ENCODE data around the gene EXT2.

Gene EXT2

DNA sequence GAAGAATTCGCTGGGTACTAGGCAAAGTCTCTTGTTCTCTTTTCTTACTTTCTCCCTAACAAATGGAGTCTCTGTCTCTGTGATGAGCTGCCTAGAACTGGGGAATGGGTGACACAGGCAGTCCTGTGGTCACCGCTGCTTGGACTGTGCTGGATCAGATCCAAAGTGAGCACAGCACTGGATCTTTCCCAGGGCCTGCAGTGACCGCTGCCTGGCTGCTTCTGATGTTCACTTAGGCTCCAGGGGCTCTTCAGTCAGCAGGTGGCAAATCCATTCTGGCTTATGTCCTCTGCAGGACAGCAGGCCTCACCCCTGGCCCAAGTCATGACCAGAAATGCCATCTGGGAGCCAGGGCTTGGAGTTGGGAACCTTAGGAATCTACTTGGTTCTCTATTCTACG, 61.5 kb downstream of the EXT2 start:
- no peak for DNase-seq (ENCODE audit: low read depth)
- TF ChIP-seq, protein P1, sequence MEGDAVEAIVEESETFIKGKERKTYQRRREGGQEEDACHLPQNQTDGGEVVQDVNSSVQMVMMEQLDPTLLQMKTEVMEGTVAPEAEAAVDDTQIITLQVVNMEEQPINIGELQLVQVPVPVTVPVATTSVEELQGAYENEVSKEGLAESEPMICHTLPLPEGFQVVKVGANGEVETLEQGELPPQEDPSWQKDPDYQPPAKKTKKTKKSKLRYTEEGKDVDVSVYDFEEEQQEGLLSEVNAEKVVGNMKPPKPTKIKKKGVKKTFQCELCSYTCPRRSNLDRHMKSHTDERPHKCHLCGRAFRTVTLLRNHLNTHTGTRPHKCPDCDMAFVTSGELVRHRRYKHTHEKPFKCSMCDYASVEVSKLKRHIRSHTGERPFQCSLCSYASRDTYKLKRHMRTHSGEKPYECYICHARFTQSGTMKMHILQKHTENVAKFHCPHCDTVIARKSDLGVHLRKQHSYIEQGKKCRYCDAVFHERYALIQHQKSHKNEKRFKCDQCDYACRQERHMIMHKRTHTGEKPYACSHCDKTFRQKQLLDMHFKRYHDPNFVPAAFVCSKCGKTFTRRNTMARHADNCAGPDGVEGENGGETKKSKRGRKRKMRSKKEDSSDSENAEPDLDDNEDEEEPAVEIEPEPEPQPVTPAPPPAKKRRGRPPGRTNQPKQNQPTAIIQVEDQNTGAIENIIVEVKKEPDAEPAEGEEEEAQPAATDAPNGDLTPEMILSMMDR (IDR thresholded peaks at IDR 0.05; ENCODE audit: low read depth, low read length, missing control alignments): no peak

DNA sequence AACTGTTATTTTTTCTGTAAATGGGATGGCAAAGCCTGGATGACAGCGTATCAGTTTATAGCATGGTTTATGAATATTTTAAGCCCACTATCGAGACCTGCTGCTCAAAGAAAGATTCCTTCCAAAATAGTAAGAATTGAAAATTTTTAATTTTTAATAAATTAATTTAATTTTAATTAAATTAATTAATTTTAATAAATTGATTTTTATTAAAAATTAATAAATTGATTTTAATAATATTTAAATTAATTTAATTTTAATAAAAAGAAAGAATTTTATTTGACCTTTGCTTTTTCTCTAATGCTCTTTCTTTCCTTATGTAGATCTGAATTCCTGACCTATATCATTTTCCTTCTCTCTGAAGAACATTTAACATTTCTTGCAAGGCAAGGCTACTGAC, 62.9 kb downstream of the EXT2 start:
- no peak overlapping the region for H3K4me3 ChIP-seq (ENCODE audit: low read depth, low read length)
- DNase-seq (ENCODE audit: low read depth): no peak
- TF ChIP-seq, protein P1 (IDR thresholded peaks at IDR 0.05; ENCODE audit: low read depth, low read length, missing control alignments): no peak

More for the DNA sequence above, 61.5 kb downstream of the EXT2 start:
- H3K4me3 ChIP-seq (ENCODE audit: low read depth, low read length): no peak overlapping the region

DNA sequence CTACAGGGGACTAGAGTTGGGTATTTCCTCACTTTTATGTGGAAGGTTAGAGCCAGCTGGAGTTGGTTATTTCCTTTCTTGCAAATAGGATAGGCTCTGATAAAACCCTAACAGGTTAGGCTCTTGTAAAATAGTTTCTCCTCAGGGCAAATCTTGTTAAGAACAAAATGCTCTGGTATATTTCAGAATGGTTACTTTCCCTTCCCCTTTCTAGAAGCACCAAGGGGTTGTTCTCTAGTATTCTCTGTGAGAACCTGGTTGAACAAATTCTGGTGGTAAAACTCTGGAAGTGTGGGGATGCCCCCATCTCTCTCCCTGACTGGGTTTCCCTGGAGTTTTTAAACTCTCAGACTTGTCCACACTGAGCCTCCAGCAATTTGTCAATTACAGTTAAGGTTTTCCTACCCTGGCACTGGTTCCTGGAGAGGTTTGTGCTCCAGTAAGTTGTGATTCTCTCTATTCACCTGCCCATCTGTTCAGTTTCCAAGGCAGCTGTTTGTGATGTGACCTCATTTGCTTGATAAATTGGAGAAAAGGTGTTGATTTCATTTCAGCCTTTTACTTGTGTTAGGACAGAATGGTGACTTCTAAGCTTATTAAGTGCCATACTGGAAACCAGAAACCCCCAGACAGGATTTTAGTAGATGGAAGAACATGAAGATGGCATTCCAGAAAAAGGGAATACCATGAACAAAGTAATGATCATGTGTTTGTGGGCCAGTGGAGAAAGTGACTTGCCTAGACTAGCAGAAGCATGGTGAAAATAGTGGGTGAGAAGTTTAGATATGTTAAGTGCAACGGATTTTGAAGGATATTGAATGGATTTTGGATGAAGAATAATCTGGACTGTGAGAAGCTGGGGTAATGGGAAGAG, 64.6 kb downstream of the EXT2 start:
- TF ChIP-seq, protein P1 (IDR thresholded peaks at IDR 0.05; ENCODE audit: low read depth, low read length, missing control alignments): no peak
- no peak for DNase-seq (ENCODE audit: low read depth)
- H3K4me3 ChIP-seq (ENCODE audit: low read depth, low read length): no peak overlapping the region

DNA sequence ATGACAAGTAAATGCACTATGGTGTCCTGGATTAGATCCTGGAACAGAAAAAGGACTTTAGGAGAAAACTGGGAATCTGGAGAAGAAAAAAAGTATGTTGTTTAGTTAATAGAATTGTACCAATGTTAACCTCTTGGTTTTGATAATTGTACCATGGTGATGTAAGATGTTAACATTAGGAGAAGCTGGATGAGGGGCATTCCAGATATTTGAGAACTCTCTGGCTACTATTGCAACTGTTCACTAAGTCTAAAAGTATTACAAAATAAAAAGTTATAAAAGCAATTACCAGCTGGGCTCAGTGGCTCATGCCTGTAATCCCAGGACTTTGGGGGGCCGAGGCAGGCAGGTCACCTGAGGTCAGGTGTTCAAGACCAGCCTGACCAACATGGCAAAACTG, 66.5 kb downstream of the EXT2 start:
- no peak overlapping the region for H3K4me3 ChIP-seq (ENCODE audit: low read depth, low read length)
- TF ChIP-seq, protein P1 (IDR thresholded peaks at IDR 0.05; ENCODE audit: low read depth, low read length, missing control alignments): no peak

DNA sequence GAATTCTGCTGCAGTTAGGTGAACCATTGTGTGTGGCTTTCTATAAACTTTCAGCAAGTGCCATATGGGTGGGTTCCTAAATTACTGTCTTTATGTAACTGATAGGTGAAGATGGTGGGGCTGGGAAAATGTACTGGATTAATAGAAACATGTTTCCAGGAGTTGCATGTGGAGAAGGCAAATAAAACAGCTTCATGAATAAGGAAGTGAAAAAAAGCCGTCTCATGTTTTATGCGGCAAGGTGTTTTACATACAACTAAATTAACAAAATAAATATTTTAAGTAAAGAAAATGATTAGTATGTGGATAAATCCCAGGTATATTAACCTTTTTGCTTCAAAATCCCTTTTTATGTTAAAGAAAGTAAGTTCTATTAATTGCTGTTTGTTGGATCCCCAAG, 67.2 kb downstream of the EXT2 start:
- H3K4me3 ChIP-seq (ENCODE audit: low read depth, low read length): no peak overlapping the region
- no peak for DNase-seq (ENCODE audit: low read depth)
- TF ChIP-seq, protein P1 (IDR thresholded peaks at IDR 0.05; ENCODE audit: low read depth, low read length, missing control alignments): no peak

More for the DNA sequence above, 66.5 kb downstream of the EXT2 start:
- no peak for DNase-seq (ENCODE audit: low read depth)

DNA sequence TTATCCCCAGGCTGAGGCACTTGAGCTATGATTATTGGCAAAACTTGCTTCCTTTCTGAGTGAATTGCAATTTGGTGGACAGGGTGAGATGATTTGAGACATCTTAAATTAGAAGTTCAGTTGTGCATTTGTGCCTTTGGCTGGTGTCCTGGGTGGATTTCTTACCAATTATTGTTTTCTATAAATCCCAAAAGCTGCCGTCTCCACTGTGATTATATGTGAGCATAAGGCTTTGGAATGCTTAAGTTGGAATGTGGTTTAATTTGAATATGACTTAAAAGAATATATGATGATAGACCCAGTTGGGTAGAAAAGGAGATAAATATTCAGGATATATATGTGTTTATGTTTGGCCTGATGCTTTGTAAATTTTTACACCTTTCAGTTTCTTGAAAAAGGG, 70.0 kb downstream of the EXT2 start:
- H3K4me3 ChIP-seq (ENCODE audit: low read depth, low read length): no peak overlapping the region
- TF ChIP-seq, protein P1 (IDR thresholded peaks at IDR 0.05; ENCODE audit: low read depth, low read length, missing control alignments): no peak
- no peak for DNase-seq (ENCODE audit: low read depth)

DNA sequence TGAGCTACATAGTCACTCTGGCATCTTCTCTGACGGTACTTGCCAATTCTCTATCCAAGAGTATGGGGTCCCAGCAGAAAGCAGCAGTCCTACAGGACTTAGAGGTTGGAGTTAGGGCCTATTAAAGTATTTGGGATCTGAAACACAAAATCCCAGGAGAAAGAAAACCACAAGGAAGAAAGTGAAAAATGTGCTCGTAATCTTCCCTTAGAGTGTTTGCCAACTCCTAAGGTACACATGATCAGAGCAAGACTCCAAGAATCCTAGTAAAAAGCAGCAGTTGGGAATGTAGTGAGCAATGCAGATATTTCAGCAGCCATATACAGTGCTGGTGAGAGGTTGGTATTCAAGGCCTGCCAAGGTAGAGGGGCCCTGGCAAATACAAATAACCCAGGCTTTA, 71.6 kb downstream of the EXT2 start:
- TF ChIP-seq, protein P1 (IDR thresholded peaks at IDR 0.05; ENCODE audit: low read depth, low read length, missing control alignments): no peak
- DNase-seq (ENCODE audit: low read depth): no peak
- H3K4me3 ChIP-seq (ENCODE audit: low read depth, low read length): no peak overlapping the region

Data from GM12864 (cell line).